SK-N-SH treated with all-trans-retinoic acid at 6 μM for 48 hours (cell line): ENCODE data around the gene GPER1.

Source experiments
- ATAC-seq: fragments of 200-7000 bp; cut with Tn5 transposase; 3 replicates; pipeline ENCODE4 v1.9.1; 2020; ENCODE audit warnings: mild to moderate bottlenecking, moderate library complexity
- ARNTL ChIP-seq: fragments of 450-650 bp; formaldehyde crosslinking; IDR thresholded peaks from 2 replicates; pipeline ENCODE4 v1.5.0; 2020; ENCODE audit warnings: low read depth, mild to moderate bottlenecking, moderate library complexity, borderline replicate concordance
- BACH2 ChIP-seq: fragments of 250-450 bp; sonication (Bioruptor Pico); IDR thresholded peaks from 2 replicates; pipeline ENCODE4 v1.9.0; 2021; ENCODE audit warnings: mild to moderate bottlenecking, borderline replicate concordance
- CREB5 ChIP-seq: fragments of 250-450 bp; sonication (Bioruptor Pico); IDR thresholded peaks from 2 replicates; pipeline ENCODE4 v1.5.1; 2020; ENCODE audit warnings: low read depth, mild to moderate bottlenecking, moderate library complexity
- CSDC2 ChIP-seq: fragments of 250-450 bp; sonication (Bioruptor Pico); IDR thresholded peaks from 2 replicates; pipeline ENCODE4 v1.5.0; 2020; ENCODE audit warnings: mild to moderate bottlenecking, moderate library complexity
- CSRNP3 ChIP-seq: fragments of 250-450 bp; sonication (Bioruptor Pico); IDR thresholded peaks from 2 replicates; pipeline ENCODE4 v1.5.1; 2021; ENCODE audit warnings: mild to moderate bottlenecking, moderate library complexity
- ESRRG ChIP-seq: fragments of 250-450 bp; sonication (Bioruptor Pico); IDR thresholded peaks from 2 replicates; pipeline ENCODE4 v1.6.1; 2021; ENCODE audit warnings: mild to moderate bottlenecking
- GLIS3 ChIP-seq: fragments of 250-450 bp; sonication (Bioruptor Pico); IDR thresholded peaks from 2 replicates; pipeline ENCODE4 v1.5.0; 2020; ENCODE audit warnings: mild to moderate bottlenecking, moderate library complexity
- OSR1 ChIP-seq: fragments of 250-450 bp; sonication (Bioruptor Pico); IDR thresholded peaks from 2 replicates; pipeline ENCODE4 v1.8.0; 2022; ENCODE audit warnings: moderate library complexity, mild to moderate bottlenecking, inconsistent platforms
- PATZ1 ChIP-seq: fragments of 250-450 bp; sonication (Bioruptor Pico); IDR thresholded peaks from 2 replicates; pipeline ENCODE4 v1.8.0; 2020; ENCODE audit warnings: mild to moderate bottlenecking, moderate library complexity, borderline replicate concordance
- POU6F1 ChIP-seq: fragments of 250-450 bp; sonication (Bioruptor Pico); IDR thresholded peaks from 2 replicates; pipeline ENCODE4 v1.8.0; 2021; ENCODE audit warnings: low read depth, mild to moderate bottlenecking, moderate library complexity, borderline replicate concordance
- PPARA ChIP-seq: fragments of 250-450 bp; sonication (Bioruptor Pico); IDR thresholded peaks from 2 replicates; pipeline ENCODE4 v1.5.0; 2020; ENCODE audit warnings: mild to moderate bottlenecking, borderline replicate concordance
- RARB ChIP-seq: fragments of 250-450 bp; sonication (Bioruptor Pico); IDR thresholded peaks from 2 replicates; pipeline ENCODE4 v1.8.0; 2021; ENCODE audit warnings: mild to moderate bottlenecking, moderate library complexity
- SNAI2 ChIP-seq: fragments of 250-450 bp; sonication (Bioruptor Pico); IDR thresholded peaks from 2 replicates; pipeline ENCODE4 v1.5.0; 2020; ENCODE audit warnings: mild to moderate bottlenecking, moderate library complexity
- TCF4 ChIP-seq: fragments of 250-450 bp; sonication (Bioruptor Pico); IDR thresholded peaks from 2 replicates; pipeline ENCODE4 v1.8.0; 2021; ENCODE audit warnings: mild to moderate bottlenecking, moderate library complexity, borderline replicate concordance
- TOX ChIP-seq: fragments of 250-450 bp; sonication (Bioruptor Pico); IDR thresholded peaks from 2 replicates; pipeline ENCODE4 v1.8.0; 2021; ENCODE audit warnings: mild to moderate bottlenecking, moderate library complexity, borderline replicate concordance
- ZC3H10 ChIP-seq: fragments of 250-450 bp; sonication (Bioruptor Pico); IDR thresholded peaks from 2 replicates; pipeline ENCODE4 v1.5.1; 2021; ENCODE audit warnings: mild to moderate bottlenecking, moderate library complexity
- ZFP3 ChIP-seq: fragments of 250-450 bp; sonication (Bioruptor Pico); IDR thresholded peaks from 2 replicates; pipeline ENCODE4 v1.5.0; 2020; ENCODE audit warnings: mild to moderate bottlenecking, moderate library complexity
- ZFP30 ChIP-seq: fragments of 450-650 bp; formaldehyde crosslinking; IDR thresholded peaks from 2 replicates; pipeline ENCODE4 v1.5.0; 2022; ENCODE audit warnings: mild to moderate bottlenecking, moderate library complexity
- ZNF565 ChIP-seq: fragments of 450-650 bp; formaldehyde crosslinking; conservative IDR thresholded peaks from 2 replicates; pipeline ENCODE4 v1.5.0; 2020; ENCODE audit warnings: low read depth, mild to moderate bottlenecking, moderate library complexity
- ZNF70 ChIP-seq: fragments of 450-650 bp; formaldehyde crosslinking; IDR thresholded peaks from 2 replicates; pipeline ENCODE4 v1.5.0; 2020; ENCODE audit warnings: mild to moderate bottlenecking, moderate library complexity
- ZNF8 ChIP-seq: fragments of 450-650 bp; formaldehyde crosslinking; IDR thresholded peaks from 2 replicates; pipeline ENCODE4 v1.5.0; 2020; ENCODE audit warnings: mild to moderate bottlenecking, moderate library complexity
- TF ChIP-seq, protein P1 (sequence below): fragments of 250-450 bp; sonication (Bioruptor Pico); IDR thresholded peaks from 2 replicates; pipeline ENCODE4 v1.5.0; 2020; ENCODE audit warnings: mild to moderate bottlenecking, moderate library complexity

The GPER1 gene

DNA sequence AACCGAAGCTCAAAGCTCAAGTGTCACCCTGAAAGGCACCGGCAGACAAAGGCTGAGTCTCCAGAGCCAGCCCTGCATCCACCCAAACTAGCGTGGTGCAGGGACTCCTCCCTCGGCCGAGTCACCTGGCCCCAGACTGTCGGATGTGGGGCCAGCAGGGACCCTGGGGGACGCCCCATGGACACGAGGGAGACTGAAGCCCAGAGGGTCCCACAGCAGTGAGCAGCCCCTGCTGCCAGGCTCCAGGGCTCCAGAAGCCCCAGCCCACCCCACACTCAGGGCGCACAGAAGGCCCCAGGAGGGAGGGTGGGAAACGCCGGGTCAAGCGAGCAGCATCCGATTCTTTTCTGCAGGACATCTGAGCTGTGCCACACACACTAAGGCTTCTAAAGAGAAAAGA is 23.3 kb upstream of the GPER1 start:
- no peak for TF ChIP-seq OSR1
- TF ChIP-seq PPARA (CRISPR knock-in tag), result no peak
- TF ChIP-seq CSDC2 (CRISPR knock-in tag), result no peak
- TF ChIP-seq RARB (CRISPR knock-in tag), result no peak
- TF ChIP-seq ZNF565 (CRISPR knock-in tag), result no peak
- no peak for TF ChIP-seq ESRRG (CRISPR knock-in tag)
- TF ChIP-seq BACH2, result no peak
- no peak for TF ChIP-seq CSRNP3 (CRISPR knock-in tag)
- TF ChIP-seq, protein P1, sequence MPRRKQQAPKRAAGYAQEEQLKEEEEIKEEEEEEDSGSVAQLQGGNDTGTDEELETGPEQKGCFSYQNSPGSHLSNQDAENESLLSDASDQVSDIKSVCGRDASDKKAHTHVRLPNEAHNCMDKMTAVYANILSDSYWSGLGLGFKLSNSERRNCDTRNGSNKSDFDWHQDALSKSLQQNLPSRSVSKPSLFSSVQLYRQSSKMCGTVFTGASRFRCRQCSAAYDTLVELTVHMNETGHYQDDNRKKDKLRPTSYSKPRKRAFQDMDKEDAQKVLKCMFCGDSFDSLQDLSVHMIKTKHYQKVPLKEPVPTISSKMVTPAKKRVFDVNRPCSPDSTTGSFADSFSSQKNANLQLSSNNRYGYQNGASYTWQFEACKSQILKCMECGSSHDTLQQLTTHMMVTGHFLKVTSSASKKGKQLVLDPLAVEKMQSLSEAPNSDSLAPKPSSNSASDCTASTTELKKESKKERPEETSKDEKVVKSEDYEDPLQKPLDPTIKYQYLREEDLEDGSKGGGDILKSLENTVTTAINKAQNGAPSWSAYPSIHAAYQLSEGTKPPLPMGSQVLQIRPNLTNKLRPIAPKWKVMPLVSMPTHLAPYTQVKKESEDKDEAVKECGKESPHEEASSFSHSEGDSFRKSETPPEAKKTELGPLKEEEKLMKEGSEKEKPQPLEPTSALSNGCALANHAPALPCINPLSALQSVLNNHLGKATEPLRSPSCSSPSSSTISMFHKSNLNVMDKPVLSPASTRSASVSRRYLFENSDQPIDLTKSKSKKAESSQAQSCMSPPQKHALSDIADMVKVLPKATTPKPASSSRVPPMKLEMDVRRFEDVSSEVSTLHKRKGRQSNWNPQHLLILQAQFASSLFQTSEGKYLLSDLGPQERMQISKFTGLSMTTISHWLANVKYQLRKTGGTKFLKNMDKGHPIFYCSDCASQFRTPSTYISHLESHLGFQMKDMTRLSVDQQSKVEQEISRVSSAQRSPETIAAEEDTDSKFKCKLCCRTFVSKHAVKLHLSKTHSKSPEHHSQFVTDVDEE (CRISPR knock-in tag), result no peak
- no peak for TF ChIP-seq PATZ1 (CRISPR knock-in tag)
- TF ChIP-seq ZFP30, result no peak
- TF ChIP-seq CREB5 (CRISPR knock-in tag), result no peak
- TF ChIP-seq ZNF70 (CRISPR knock-in tag), result no peak
- no peak for TF ChIP-seq ARNTL (CRISPR knock-in tag)
- no peak for TF ChIP-seq SNAI2 (CRISPR knock-in tag)
- no peak for TF ChIP-seq ZC3H10 (CRISPR knock-in tag)
- TF ChIP-seq ZFP3 (CRISPR knock-in tag), result no peak
- TF ChIP-seq TCF4 (CRISPR knock-in tag), result no peak
- TF ChIP-seq POU6F1, result no peak
- TF ChIP-seq ZNF8 (CRISPR knock-in tag), result no peak
- no peak for ATAC-seq

DNA sequence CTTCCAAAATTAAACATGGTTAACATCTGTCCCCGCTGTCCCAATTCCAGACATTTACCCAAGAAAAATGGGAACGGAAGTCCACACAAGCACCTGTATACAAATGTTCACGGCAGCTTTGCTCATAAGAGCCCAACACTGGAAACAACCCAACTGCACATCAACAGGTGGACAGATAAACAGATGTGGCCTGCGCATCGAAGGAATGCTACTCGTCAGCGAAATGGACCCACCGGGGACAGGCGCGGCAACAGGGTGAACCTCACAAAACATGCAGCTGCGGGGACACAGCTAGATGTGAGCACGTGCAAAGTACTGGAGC is 22.7 kb upstream of the GPER1 start:
- ATAC-seq, result no peak
- TF ChIP-seq SNAI2 (CRISPR knock-in tag) (no peak), CSRNP3 (CRISPR knock-in tag) (no peak), TOX (CRISPR knock-in tag) (no peak), ZNF70 (CRISPR knock-in tag) (no peak), ARNTL (CRISPR knock-in tag) (no peak), POU6F1 (no peak), CREB5 (CRISPR knock-in tag) (no peak), PATZ1 (CRISPR knock-in tag) (no peak), ESRRG (CRISPR knock-in tag) (no peak), GLIS3 (CRISPR knock-in tag) (no peak), OSR1 (no peak), ZNF565 (CRISPR knock-in tag) (no peak), ZFP3 (CRISPR knock-in tag) (no peak), RARB (CRISPR knock-in tag) (no peak), ZC3H10 (CRISPR knock-in tag) (no peak)
